Thoracic aorta (tissue), 2 donors: Measurements from ENCODE around the gene ARMC7. TPM values are rescaled to one million over a fixed set of nuclear protein-coding genes. Genes with fewer than 3 reads are reported as not detected.

Source experiments
- ATAC-seq: fragments of 150-250 bp; one replicate; pipeline ENCODE4 v1.8.0; 2017; ENCODE audit warnings: low read depth; ENCODE audit not compliant: insufficient number of reproducible peaks, low FRiP score
- DNase-seq: peaks from one replicate; pipeline ENCODE4 v3.0.0-alpha.2; 2020; ENCODE audit warnings: low spot score
- H3K27ac ChIP-seq, 2 donors: fragments of 200-600 bp; sonication (generic); 1 replicate in 1 of 2; 2 replicates in 1 of 2; pipeline ENCODE4 v1.5.1; 2016; ENCODE audit warnings: mild to moderate bottlenecking in 2 of 2, moderate library complexity in 2 of 2
- H3K27me3 ChIP-seq: fragments of 200-600 bp; sonication (generic); replicated peaks from 2 replicates; pipeline ENCODE4 v1.6.0; 2016; ENCODE audit warnings: mild to moderate bottlenecking; ENCODE audit not compliant: insufficient read depth
- H3K36me3 ChIP-seq: fragments of 200-600 bp; sonication (generic); one replicate; pipeline ENCODE4 v1.5.1; 2016
- H3K4me1 ChIP-seq, 2 donors: fragments of 200-600 bp; sonication (generic); 1 replicate in 1 of 2; 2 replicates in 1 of 2; pipeline versions ENCODE4 v1.5.1 to v1.6.0; 2016; ENCODE audit warnings: low read depth in 2 of 2, mild to moderate bottlenecking in 1 of 2; ENCODE audit not compliant: control insufficient read depth in 1 of 2
- H3K4me3 ChIP-seq: fragments of 200-600 bp; sonication (generic); 2 replicates; pipeline ENCODE4 v1.5.1; 2016; ENCODE audit warnings: mild to moderate bottlenecking
- H3K9me3 ChIP-seq: fragments of 200-600 bp; sonication (generic); 2 replicates; pipeline ENCODE4 v1.5.1; 2016
- CTCF ChIP-seq: fragments of 200-600 bp; sonication (generic); IDR thresholded peaks from one replicate; pipeline ENCODE4 v1.5.1; 2019; ENCODE audit warnings: antibody characterized with exemption
- total RNA-seq, 2 donors: library from RNA; depleted of rRNA; stranded (reverse); fragments of >200 nt; gene quantifications; one replicate each; pipeline versions ENCODE4 v1.1.0 to v1.2.3, GENCODE V29; 2016

ARMC7 gene
- total RNA-seq, 2 donors from 2014 or later = 6.1 to 7.6 TPM

- no peak for TF ChIP-seq CTCF
- no peak for DNase-seq
These were observed 46.1 kb upstream of the ARMC7 start for GRCh38 chr17:75063626-75064025.

GRCh38 chr17:75064040-75064439, 45.7 kb upstream of the ARMC7 start:
- no peak for ATAC-seq
- DNase-seq = no peak
- Histone ChIP-seq H3K27me3 (no peaks in the 10 kb centered on the region), H3K9me3 (no peaks in the 10 kb centered on the region), H3K4me1 (no peaks in the 10 kb centered on the region), H3K27ac (no peak overlapping the region), H3K4me3 (no peak overlapping the region), H3K36me3 (peaks cover 56% of the 10 kb centered on the region)
- no peak for TF ChIP-seq CTCF

More at GRCh38 chr17:75063626-75064025, 46.1 kb upstream of the ARMC7 start:
- Histone ChIP-seq H3K4me3 (no peak overlapping the region), H3K27me3 (no peaks in the 10 kb centered on the region), H3K9me3 (no peaks in the 10 kb centered on the region), H3K27ac (no peak overlapping the region), H3K36me3 (peaks cover 56% of the 10 kb centered on the region), H3K4me1 (no peaks in the 10 kb centered on the region)
- ATAC-seq = no peak

GRCh38 chr17:75064460-75064859, 45.3 kb upstream of the ARMC7 start:
- H3K4me3 ChIP-seq = no peak overlapping the region
- no peak for ATAC-seq
- H3K27ac ChIP-seq = no peak overlapping the region
- no peaks in the 10 kb centered on the region for H3K4me1 ChIP-seq
- no peaks in the 10 kb centered on the region for H3K9me3 ChIP-seq
- no peak for TF ChIP-seq CTCF
- H3K27me3 ChIP-seq = no peaks in the 10 kb centered on the region
- no peak for DNase-seq
- H3K36me3 ChIP-seq = peaks cover 56% of the 10 kb centered on the region

- ATAC-seq = no peak
- Histone ChIP-seq H3K27ac (no peak overlapping the region), H3K36me3 (peaks cover 56% of the 10 kb centered on the region), H3K4me3 (no peak overlapping the region), H3K4me1 (no peaks in the 10 kb centered on the region), H3K27me3 (no peaks in the 10 kb centered on the region), H3K9me3 (no peaks in the 10 kb centered on the region)
- no peak for TF ChIP-seq CTCF
- no peak for DNase-seq
These were observed 44.8 kb upstream of the ARMC7 start for GRCh38 chr17:75064867-75065561.

GRCh38 chr17:75065562-75066151, 44.1 kb upstream of the ARMC7 start:
- Histone ChIP-seq H3K4me1 (no peaks in the 10 kb centered on the region), H3K4me3 (no peak overlapping the region), H3K27ac (no peak overlapping the region), H3K9me3 (no peaks in the 10 kb centered on the region), H3K27me3 (no peaks in the 10 kb centered on the region), H3K36me3 (peaks cover 50% of the 10 kb centered on the region)
- DNase-seq (no peak), ATAC-seq (no peak)
- TF ChIP-seq CTCF = no peak
